Chondrocyte (in vitro differentiated cells): ENCODE data around the gene USP36. TPM values are rescaled to one million over a fixed set of nuclear protein-coding genes. Genes with fewer than 3 reads are reported as not detected.

ENCODE experiments used
- DNase-seq: peaks from one replicate; pipeline ENCODE4 v3.0.0; 2021; ENCODE audit warnings: mixed read lengths, low spot score
- H3K27ac Mint-ChIP-seq: one replicate; pipeline ENCODE4 v1.8.0; 2021; ENCODE audit warnings: mild to moderate bottlenecking, moderate library complexity, mixed read lengths; ENCODE audit not compliant: unreplicated experiment
- H3K27me3 Mint-ChIP-seq: 2 replicates; pipeline ENCODE4 v1.8.0; 2021; ENCODE audit warnings: low read depth, mixed read lengths
- H3K36me3 Mint-ChIP-seq: 2 replicates; pipeline ENCODE4 v1.8.0; 2021; ENCODE audit warnings: low read depth, mixed read lengths
- H3K4me1 Mint-ChIP-seq: 2 replicates; pipeline ENCODE4 v1.8.0; 2021; ENCODE audit warnings: low read depth, mild to moderate bottlenecking, mixed read lengths
- H3K4me3 Mint-ChIP-seq: one replicate; pipeline ENCODE4 v1.8.0; 2021; ENCODE audit warnings: mild to moderate bottlenecking, moderate library complexity, mixed read lengths; ENCODE audit not compliant: unreplicated experiment
- H3K9me3 Mint-ChIP-seq: 2 replicates; pipeline ENCODE4 v1.8.0; 2021; ENCODE audit warnings: low read depth, mixed read lengths
- total RNA-seq: library from RNA; stranded (reverse); gene quantifications from 3 replicates; pipeline ENCODE4 v1.2.1, GENCODE V29; 2021
- TF ChIP-seq, protein P1 (sequence below): fragments of 200-600 bp; sonication (generic); IDR thresholded peaks from 2 replicates; pipeline ENCODE4 v1.5.0; 2021; ENCODE audit warnings: antibody characterized with exemption, mild to moderate bottlenecking, moderate library complexity

USP36 gene
- total RNA-seq, 1 donor from 2014 or later = 45.1 TPM

DNA sequence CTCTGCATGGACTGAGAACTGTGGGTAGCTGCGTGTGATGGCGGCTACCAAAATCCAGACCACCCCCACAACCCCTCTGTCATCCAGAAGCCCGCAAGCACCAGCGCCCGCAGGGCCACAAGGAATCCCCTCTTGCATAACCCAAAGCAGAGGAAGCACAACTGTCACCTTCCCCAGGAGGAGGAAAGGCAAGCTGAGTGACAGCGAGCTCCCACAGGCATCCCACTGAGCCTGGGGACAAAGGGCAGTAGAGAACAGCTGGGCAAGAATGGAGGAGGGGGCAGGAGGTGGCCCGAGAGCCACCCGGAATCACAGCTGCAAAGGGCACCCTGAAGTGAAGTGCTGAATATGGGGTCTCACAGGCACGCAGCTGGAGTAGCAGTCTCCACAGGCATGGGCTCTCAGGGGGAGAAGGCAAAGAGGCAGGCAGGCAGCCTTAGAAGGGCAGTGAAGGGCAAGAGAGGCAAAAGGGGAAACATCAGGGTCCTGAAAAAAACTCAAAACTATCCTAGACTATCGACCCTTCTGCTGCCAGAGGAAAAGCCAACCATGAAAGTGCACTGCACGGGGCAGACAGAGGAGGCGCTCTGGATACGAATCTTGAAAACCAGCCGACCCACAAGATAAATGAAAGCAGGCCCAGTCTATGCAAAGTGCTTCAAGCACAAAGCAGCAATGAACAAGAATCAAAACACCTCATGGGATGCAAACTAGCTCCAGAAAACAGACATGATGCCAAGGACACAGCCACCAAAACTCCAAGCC, 17.1 kb downstream of the USP36 start:
- Mint-ChIP-seq H3K27ac (peak overlapping the region; percentile 97), H3K4me1 (peaks cover 32% of the 10 kb centered on the region), H3K4me3 (no peak overlapping the region), H3K27me3 (no peaks in the 10 kb centered on the region), H3K36me3 (peaks cover 47% of the 10 kb centered on the region), H3K9me3 (no peaks in the 10 kb centered on the region)
- TF ChIP-seq, protein P1, sequence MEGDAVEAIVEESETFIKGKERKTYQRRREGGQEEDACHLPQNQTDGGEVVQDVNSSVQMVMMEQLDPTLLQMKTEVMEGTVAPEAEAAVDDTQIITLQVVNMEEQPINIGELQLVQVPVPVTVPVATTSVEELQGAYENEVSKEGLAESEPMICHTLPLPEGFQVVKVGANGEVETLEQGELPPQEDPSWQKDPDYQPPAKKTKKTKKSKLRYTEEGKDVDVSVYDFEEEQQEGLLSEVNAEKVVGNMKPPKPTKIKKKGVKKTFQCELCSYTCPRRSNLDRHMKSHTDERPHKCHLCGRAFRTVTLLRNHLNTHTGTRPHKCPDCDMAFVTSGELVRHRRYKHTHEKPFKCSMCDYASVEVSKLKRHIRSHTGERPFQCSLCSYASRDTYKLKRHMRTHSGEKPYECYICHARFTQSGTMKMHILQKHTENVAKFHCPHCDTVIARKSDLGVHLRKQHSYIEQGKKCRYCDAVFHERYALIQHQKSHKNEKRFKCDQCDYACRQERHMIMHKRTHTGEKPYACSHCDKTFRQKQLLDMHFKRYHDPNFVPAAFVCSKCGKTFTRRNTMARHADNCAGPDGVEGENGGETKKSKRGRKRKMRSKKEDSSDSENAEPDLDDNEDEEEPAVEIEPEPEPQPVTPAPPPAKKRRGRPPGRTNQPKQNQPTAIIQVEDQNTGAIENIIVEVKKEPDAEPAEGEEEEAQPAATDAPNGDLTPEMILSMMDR = peak; percentile 57
- peak; percentile 4 for DNase-seq

DNA sequence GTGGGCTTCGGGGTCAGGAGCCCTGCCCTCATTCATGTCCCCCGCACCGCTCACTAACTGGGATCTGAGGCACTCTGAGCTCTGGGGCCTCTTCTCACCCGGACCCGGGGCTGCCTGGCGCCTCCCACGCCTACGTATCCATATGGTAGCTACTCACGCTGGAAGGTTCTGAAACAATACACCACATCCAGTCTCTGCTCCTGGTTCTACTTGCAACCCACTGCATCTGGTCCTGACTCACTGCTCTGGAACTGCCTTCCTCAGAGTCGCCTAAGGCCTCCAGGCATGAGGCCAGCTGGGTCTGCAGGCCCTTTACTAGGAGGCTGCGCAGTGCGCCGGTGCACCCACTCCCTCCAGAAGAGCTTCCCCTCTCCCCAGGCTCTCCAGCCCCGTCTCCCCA, 18.1 kb downstream of the USP36 start:
- H3K27me3 Mint-ChIP-seq = no peaks in the 10 kb centered on the region
- no peaks in the 10 kb centered on the region for H3K9me3 Mint-ChIP-seq
- TF ChIP-seq, protein P1 = no peak
- DNase-seq = no peak
- peaks cover 32% of the 10 kb centered on the region for H3K4me1 Mint-ChIP-seq
- peaks cover 44% of the 10 kb centered on the region for H3K36me3 Mint-ChIP-seq
- H3K27ac Mint-ChIP-seq = peak overlapping the region; percentile 97
- peak overlapping the region; percentile 60 for H3K4me3 Mint-ChIP-seq

GRCh38 chr17:78821961-78822360, 18.7 kb downstream of the USP36 start:
- TF ChIP-seq, protein P1 = no peak
- Mint-ChIP-seq H3K4me1 (peaks cover 30% of the 10 kb centered on the region), H3K4me3 (no peak overlapping the region), H3K36me3 (peaks cover 46% of the 10 kb centered on the region), H3K9me3 (no peaks in the 10 kb centered on the region), H3K27ac (peak overlapping the region; percentile 97), H3K27me3 (no peaks in the 10 kb centered on the region)
- DNase-seq = peak; percentile 75

DNA sequence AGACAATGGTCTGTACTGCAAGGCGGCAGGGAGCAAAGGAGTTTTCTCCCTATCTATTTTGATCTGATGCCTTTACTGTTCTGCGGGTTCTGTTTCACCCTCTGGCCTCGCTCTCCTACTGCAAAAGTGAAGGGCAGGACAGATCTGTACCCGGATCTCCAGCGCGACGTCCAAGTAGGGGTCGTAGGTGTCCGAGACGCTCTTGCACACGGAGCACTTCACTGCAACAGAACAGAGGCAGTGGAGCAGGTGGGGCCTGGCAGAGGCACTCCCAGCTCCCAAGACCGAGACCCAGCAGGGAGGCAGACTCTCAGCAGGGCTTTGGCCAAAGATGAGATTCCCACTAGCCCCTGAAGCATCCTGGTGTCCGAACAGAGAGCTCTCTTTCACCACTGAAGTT, 19.8 kb downstream of the USP36 start:
- peak; percentile 61 for DNase-seq
- Mint-ChIP-seq H3K4me1 (peaks cover 20% of the 10 kb centered on the region), H3K4me3 (no peak overlapping the region), H3K27ac (no peak overlapping the region), H3K36me3 (peaks cover 47% of the 10 kb centered on the region), H3K9me3 (no peaks in the 10 kb centered on the region), H3K27me3 (no peaks in the 10 kb centered on the region)
- TF ChIP-seq, protein P1 = no peak

GRCh38 chr17:78819806-78820792, 20.5 kb downstream of the USP36 start:
- no peak overlapping the region for H3K27ac Mint-ChIP-seq
- no peak overlapping the region for H3K4me3 Mint-ChIP-seq
- no peaks in the 10 kb centered on the region for H3K27me3 Mint-ChIP-seq
- H3K4me1 Mint-ChIP-seq = peaks cover 20% of the 10 kb centered on the region
- peak; percentile 43 for DNase-seq
- TF ChIP-seq, protein P1 = no peak
- no peaks in the 10 kb centered on the region for H3K9me3 Mint-ChIP-seq
- H3K36me3 Mint-ChIP-seq = peaks cover 47% of the 10 kb centered on the region
